GM18517 (cell line): ENCODE results near the gene DISC1.
"Not testable (repeated sequence)": the region's sequence is repeated elsewhere in the genome, so short reads cannot be mapped to it uniquely, and the experiment has no call there.

Experiments used
- ATAC-seq: cut with Tn5 transposase; IDR thresholded peaks from one replicate; pipeline ENCODE4 v1.9.1; 2021; ENCODE audit warnings: mild to moderate bottlenecking, moderate library complexity; ENCODE audit not compliant: unreplicated experiment

DISC1 gene

DNA sequence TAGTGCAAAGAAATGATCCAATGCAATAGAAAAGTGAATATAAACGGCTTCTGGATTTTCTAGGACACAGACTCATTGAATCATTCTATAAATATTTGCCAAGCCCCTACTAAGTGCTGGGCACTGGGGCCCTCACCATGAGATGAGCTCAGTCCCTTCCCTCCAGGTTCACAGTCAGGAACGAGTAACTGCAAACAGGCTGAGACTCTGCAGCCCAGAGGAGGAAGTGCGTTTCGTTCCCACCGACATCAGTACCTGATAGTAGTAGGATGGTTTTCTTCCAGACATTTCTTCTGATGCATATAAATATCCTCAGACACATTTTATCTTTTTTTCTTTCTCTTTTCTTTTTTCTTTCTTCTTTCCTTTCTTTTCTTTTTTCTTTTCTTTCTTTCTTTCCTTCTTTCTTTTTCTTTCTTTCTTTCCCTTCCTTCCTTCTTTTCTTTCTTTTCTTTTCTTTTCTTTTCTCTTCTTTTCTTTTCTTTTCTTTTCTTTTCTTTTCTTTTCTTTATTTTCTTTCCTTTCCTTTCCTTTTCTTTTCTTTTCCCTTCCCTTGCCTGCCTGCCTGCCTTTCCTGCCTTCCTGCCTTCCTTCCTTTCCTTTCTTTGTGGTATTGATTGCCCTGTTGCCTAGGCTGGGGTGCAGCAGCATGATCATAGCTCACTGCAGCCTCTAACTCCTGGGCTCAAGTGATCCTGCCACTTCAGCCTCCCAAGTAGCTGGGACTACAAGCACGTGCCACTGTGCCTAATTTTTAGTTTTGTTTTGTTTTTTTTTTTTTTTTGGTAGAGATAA, 135.4 kb downstream of the DISC1 start:
- ATAC-seq: no peak

DNA sequence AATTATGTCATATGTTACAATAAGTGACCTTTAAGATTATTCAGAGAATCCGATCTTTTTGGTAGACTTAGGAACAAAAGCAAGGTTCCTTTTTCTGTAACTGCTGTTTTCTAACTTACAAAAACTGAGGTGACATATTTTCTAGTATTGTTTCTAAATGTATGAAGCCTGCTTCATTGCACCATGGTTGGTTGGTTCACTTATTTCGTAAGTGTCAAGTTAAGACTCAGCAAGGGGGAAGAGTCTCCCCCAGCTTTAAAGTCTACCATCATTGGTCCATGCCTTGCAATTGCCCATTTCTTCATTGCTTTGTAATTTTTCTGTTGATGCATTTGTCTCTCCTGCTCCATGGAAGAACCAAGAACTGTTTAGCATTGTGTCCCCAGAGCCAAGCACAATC, 136.9 kb downstream of the DISC1 start:
- no peak for ATAC-seq

DNA sequence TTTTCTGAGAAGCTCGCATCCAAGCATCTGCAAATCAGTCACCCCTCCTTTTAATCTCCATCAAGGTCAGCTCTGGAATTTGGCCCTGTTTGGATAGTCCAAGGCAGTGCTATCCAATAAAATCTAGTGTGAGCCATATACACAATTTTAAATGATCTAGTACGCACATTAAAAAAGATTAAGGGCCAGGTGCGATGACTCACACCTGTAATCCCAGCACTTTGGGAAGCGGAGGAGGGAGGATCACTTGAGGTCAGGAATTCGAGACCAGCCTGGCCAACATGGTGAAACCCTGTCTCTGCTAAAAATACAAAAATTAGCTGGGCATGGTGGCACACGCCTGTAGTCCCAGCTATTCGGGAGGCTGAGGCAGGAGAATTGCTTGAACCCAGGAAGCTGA, 139.2 kb downstream of the DISC1 start:
- not testable (repeated sequence) for ATAC-seq

DNA sequence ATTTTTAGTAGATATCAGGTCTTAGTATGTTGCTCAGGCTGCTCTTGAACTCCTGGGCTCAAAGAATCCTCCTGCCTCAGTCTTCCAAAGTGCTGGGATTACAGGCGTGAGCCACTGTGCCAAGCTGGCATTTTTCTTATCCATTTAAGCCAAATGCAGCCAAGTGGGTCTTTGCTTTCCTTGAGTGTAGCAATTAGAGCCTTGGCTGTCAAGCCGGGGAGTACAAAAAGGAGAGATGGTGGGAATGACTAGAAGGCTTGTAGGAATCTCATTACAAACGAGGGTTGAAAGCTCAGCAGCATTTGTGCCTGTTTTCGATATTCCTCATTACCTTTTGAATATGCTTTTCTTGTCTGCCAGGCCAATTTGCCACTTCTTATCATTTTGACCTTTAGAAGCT, 140.9 kb downstream of the DISC1 start:
- no peak for ATAC-seq

DNA sequence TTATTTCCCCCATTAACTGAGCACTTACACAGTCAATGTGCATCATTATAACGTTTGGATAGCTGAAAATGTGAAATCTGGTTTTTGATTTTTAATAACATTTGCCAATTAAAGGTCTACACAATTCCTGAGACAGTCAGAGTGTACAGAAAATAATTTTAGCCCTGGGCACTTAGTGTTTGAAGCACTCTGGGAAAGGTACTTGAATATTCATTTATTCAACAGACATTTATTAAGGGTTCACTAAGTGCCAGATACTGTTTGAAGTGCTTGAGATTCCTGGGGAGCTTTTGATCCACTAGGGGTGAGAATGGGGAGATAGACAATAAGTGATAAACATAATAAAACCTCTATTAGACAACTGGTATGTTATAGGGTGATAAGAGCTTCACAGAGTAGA, 141.8 kb downstream of the DISC1 start:
- ATAC-seq: no peak

DNA sequence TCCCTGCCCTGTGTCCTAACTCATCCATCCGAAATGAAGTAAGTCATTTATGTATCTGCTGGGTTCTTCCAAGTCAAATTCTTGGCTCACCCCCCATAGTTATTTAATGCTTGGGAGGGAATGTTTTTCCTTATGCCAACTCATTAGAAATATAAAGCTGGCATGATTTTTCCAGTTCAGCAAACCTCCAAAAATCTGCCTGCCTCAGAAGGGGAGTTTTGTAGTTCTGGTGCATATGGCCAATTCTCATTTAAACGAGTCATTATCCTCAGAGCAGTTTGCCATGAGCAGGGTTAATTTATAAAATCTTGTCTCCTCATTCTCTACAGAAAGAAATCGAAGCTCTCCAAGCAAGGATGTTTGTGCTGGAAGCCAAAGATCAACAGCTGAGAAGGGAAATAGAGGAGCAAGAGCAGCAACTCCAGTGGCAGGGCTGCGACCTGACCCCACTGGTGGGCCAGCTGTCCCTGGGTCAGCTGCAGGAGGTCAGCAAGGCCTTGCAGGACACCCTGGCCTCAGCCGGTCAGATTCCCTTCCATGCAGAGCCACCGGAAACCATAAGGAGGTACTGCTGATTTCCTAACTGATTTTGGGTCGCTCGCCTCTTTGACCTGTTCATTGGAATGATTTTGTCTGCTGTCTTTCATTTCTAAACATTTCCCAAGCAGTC, 144.1 kb downstream of the DISC1 start:
- ATAC-seq: no peak

DNA sequence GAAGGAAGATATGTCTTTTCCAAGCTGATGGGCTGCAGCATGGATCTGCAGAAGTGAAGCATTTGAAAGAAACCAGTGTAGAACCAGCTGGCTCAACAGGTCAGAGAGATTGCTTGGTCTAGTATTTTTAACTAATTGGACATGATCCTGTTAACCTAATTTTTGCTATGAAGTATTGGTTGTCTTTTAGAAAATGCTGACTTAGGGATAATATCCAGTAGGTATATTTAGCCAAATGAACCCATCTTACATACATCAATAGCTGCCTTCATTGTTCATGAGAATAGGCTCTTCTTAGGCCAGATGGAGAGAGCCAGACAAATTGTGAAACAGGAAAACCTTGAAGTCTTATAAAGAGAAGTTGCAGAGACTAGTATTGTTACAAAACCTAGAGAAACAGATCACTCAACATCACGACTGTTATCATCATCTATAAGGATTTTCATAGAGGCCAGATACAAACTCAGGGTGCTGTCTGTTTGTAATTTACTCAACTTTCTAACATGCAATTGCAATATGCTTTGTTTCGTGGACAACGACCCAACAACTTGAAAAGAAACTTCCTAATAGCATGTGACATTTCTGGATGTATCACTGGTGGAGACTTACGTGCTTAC, 148.2 kb downstream of the DISC1 start:
- ATAC-seq: no peak

DNA sequence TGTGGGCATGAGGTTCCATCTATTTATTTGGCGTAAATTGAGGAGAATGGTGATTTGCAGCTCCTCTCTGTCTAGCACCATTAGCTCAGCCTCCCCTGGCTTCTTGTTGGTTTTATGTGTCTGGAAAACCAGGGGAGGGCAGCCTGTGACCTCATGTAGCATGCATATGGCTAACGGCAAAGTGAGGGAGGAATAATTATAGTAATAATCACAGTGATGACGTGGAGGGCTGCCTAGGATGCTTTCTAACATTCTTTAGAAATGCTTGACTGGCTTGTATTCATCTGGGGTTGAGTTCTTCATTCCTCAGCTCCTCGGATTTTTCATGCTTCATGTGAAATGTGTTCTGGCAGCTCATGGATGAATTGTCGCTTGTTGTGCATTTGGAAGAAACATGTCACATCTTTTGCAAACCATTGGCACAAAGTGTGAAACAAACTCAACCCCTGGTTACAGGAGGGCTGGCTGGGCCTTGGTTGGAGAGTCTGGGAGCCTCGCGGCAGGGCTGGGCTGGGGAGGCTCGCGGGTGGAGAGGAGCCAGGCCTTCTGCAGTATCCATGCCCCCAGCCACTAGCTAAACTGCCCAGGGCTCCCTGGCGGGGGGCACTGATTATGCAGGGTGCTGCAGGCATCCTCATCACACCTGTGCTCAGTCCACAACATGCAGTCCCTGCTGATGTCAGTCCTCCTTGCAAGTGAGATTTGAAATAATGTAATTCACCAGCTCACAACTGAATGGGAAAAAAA, 149.6 kb downstream of the DISC1 start:
- no peak for ATAC-seq

DNA sequence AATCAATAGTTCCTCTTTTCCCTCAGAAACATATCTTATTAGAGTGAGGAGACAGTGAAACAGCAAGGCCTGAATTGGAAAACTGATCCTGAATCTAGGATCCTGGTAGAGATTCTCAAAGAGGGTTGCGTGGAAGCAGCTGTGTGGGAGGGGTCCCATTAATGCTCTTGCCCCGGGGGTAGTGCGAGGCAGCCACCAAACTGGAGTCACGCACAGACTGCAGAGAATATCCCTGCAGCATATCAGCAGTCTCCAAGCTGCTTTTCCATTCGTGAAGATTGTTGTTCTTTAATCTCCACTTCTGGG, 150.1 kb downstream of the DISC1 start:
- ATAC-seq: no peak

DNA sequence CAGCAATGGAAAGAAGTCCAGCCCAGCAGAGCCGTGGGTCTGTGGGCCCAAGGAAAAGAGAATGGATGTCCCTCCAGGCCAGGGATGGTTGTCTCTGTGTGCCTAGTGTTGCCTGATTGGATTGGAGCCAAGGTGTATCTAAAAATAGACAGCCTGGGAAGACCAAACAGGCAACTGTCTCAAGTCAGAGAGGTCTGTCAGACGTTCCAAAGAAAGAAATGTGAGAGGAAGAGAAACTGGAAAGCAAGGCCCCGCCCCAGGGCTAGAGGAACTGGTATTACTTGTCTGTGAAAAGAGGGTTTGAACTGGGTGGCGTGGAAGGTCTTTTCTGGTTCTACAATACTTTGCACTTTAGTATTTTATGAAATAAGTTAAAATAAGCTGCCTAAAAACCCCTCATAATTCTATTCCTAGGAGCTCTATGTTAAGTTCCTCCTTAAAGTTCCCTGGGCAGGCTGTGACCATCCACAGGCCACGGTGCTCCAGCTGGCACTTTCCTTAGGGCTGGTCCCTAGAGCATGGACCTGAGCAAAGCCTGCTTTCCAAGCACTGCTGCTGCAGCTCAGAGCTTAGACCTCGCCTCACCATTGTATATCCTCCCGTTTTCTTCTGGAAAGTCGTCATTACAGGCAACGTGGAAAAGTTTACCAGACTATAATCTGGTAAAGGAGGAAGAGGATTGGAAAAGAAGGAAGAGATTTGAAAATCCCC, 151.6 kb downstream of the DISC1 start:
- ATAC-seq: no peak

DNA sequence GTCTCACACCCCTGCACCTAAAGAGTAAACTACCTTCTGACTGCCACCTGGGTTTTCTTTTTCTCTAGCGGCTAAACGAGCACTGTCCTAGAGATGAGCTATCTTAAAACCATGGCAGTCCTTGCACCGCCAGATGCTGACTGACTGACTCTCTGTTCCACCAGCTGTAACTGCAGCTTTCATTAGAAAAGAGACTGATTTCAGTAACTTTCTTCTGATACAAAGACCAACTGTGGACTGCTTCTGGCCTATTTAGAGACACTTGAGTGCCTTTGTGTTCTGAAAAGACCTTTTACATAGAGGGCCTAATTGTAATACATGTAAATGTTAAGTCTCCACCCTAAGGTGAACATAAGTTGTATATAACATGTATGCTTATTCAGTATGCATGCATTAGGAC, 152.5 kb downstream of the DISC1 start:
- ATAC-seq: no peak

DNA sequence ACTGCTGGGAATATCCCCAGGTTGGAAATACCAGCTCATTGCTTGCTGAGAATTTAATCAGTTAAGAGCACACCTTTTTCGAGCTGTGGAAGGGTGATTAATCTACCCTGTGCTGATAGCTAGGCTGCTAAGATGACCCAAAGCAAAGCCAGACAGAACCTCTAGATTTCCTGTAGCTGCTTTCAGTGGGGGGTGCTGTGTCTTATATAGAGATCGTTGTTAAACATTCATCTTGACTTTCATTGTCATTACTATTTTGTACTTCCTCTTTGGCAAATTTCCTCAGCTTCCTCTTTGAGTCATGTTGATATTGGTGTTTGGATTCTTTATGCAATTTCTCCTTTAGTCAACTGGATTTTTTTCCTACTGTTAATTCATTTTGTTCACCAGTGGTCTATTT, 155.3 kb downstream of the DISC1 start:
- ATAC-seq: no peak

DNA sequence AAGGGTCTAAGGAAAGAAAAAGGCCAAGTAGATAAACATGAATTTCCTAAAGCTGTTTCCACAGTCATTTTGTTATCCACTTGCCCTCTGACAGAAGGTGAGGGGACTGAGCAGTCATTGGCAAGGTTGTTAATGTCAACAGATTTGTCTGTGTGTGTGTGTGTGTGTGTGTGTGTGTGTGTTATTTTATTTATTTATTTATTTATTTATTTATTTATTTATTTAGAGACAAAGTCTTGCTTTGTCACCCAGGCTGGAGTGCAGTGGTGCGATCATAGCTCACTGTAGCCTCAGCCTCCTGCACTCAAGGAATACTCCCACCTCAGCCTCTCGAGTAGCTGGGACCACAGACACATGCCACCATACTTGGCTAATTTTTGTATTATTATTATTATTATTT, 158.5 kb downstream of the DISC1 start:
- not testable (repeated sequence) for ATAC-seq

DNA sequence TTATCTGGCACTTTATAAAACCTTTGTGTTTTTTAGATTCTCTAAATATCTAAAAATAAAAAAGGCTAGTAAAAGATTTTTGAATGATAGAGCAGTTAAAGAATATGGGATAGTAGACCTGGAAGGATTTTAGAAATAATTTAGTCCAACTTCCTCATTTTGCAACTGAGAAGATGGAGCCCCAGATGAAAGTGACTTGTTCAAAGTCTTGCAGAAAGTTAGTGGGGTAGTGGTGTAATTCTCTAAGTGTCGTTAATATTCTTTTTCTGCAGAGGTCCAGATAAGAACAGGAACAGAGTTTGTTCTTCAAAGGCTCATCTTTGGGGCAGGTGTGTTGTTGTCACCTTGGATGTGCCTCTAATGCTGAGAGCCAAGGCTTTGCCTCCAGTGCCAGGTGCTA, 159.5 kb downstream of the DISC1 start:
- ATAC-seq: no peak

DNA sequence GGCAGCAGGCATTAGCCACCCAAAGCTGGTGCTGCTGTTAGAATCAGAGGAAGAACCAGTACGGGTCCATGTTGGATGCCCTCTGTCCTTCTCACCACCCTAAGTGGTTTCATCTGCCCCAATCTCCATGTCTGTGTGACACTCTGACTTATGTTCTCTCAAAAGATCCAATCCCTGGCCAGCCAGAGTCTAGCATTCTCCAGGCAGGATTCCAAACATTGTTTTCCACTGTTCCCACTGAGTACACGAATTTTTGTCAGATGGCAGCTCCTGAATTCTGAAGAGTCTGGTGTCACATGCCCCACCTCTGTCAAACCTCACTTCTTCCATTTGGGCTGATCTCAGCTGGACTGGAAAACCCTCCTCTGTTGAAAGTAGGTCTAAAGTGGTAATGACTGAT, 166.0 kb downstream of the DISC1 start:
- ATAC-seq: no peak

DNA sequence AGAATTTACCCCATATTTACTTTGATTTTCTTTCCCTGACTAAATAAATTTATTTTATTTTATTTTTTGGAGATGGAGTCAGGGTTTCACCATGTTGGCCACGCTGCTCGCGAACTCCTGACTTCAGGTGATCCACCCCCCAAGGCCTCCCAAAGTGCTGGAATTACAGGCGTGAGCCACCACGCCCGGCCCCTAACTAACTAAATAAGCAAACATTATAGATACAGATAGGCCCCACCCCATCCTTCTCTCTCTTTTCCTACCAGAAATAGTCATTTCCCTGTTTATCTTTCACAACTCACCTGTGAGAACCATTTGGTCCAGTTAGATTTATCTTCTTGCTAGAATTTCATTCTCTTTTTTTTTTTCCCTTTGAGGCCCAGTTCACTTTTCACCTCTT, 167.3 kb downstream of the DISC1 start:
- no peak for ATAC-seq

DNA sequence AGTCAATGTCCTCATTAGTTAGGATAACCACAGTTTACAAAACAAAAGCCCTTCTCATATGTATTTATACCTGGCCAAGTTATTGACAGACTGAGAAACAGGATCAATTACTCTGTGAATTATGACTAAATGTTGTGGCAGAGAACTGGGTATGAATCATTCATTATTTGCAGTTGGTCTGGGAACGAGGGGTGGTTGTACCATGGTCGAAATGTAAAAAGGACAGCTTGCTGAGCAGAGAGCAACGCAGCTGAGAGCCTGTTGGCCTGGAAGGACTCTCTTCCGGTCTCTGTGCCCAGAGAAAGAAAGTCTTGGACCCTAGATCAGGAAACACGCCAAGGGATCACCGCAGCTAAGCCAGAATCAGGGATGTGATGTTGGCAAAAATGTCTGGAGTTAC, 169.6 kb downstream of the DISC1 start:
- no peak for ATAC-seq

DNA sequence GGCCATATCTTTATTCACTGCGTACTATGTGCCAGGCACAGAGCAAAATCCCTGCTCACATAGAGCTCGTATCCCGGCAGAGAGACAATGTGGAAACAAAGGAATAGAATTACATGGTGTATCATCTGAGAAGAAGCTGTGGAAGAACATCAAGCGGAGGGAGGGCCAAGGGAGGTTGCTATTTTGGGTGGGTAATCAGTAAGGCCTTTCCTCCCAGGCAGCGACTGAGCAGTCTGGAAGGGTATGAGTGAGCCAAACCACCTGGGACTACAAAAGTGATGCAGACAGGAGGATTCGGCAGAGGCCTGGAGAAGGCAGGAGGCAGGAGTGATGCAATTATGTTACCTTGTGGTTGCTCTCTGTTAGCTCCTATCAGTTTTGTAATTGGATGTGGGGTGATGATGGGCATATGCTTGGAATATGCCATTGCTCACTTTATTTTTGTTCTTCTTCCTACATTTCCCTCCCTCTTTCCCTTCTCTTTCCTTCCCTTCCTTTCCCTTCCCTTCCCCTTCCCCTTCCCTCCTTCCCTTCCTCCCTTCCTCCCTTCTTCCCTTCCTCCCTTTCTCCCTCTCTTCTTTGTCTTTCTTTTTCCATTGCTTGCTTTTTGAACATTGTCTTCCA, 172.9 kb downstream of the DISC1 start:
- no peak for ATAC-seq

DNA sequence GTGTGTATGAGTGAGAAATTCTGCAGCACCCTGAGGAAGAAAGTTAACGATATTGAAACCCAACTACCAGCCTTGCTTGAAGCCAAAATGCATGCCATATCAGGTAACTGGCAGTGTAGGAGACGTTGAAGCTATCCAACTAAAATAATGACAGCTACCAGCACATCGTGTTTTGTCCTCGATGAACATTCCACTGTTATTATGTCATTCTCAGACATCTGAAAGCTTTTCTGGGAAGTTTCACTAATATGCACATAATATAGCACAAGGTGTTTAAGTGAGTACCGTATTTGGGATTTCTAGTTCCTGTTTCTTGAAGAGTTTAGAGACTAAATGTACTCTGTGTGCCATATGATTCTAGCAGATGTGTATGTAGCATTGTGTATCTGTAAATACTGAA, 173.5 kb downstream of the DISC1 start:
- ATAC-seq: no peak

DNA sequence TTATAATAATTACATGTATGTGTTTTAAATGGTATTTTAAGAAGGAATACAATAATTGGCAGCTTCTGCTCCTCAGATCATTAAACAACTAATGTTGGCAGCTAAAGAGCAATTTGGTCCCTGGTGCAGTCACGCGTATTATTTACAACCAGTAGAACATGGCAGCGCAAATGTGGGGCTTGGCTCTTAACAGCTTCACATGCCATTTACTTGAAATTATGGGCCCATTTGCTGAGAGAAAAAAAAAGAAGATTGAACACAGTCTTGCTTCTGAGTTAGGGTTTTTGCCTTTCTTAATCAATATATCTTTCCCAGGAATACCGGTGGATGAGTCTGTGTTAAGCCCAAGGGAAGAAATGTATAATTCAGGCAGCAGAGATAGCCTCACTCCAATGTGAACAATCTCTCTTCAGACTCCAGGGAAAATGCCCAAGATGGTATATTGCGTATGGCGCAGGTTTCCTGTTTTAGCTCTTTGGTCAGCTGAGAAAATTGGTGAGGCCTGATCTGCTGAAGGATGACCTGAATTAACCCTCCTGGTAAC, 174.5 kb downstream of the DISC1 start:
- no peak for ATAC-seq
